NCI-H524 (cell line): ENCODE results near the gene ATG16L1.
A peak's percentile ranks its signal among the peaks of the same experiment; 100 is the strongest.

Experiments
- DNase-seq, 2 experiments: peaks; one replicate each; lab custom pipeline; 2025; lab: John Stamatoyannopoulos, UW

The ATG16L1 gene

GRCh38 chr2:233227346-233227978 is 24.0 kb upstream of the ATG16L1 start:
- no peak for DNase-seq

- DNase-seq = no peak
These were observed 23.1 kb upstream of the ATG16L1 start for GRCh38 chr2:233228376-233228775.

GRCh38 chr2:233233618-233234230 is 17.7 kb upstream of the ATG16L1 start:
- no peak for DNase-seq

DNA sequence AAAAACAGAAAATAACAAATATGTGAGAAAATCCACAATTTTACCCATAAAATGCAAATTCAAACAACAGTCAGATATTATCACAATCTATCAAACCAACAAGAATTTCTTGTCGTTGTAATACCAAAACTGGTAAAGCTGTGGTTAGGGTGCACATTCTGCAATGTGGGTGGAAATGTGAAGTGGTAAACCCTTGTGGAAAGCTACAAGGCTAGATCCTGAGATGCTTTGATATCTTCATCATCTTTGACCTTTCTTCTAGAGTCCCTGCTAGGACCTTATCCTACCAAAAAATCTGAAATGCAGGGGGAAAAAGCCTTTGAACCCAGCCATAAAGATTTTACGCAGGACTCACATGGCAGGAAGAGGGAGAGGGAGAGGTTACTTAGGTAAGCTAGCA is 17.2 kb upstream of the ATG16L1 start:
- no peak for DNase-seq

DNA sequence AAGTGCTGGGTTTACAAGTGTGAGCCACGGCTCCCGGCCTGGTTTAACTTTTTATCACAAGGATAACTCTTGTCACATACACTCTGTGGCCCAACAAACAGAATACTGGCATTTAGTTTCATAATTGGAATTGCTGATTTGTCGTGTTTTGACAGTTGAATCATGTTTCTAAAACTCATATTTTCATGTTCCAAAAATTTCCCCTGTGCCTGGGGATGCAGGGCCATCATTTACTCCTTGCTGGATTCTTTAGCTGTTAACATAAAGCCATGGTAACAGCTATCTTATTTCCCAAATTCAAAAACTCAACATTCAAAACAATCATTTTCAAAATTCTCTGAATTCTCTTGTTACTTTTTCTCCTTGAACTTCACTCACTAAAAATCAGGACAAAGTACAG is 16.5 kb upstream of the ATG16L1 start:
- no peak for DNase-seq

GRCh38 chr2:233235977-233236376 is 15.5 kb upstream of the ATG16L1 start:
- DNase-seq = no peak

DNA sequence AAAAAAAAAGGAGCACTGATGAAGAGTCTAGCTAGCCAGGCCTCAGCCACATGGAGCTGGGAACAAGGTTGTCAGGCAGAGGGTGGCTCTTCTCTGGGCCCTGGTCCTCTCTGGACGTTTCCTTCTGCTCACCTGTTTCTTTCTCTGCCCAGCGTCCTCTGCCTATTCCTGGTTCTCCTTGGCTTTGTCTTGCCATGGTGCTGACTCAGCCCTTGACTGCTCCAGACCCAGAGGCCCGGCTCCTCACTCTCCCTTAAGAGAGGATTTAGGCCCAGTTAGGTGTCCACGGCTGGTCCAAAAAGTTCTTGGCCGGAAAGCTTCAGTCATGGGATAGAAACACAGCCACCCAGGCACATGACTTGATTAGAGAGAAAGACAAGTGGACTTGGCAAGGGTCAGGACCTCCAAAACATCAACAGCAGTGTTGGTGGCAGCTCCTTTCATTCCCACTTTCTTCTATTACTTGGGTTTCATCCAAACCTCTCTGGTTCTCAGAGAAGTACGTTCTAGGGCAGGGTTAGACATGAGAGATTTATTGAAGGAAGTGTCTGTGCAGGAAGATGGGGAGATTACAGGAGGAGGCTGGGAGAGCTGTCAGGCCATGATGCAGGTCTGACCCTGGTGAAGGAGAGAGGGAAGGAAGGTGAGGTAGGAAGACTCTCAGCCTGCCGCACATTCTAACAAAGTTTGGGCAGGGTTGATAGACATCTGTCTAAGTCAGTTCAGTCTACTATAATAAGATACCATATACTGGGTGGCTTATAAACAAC is 14.5 kb upstream of the ATG16L1 start:
- DNase-seq = no peak

DNA sequence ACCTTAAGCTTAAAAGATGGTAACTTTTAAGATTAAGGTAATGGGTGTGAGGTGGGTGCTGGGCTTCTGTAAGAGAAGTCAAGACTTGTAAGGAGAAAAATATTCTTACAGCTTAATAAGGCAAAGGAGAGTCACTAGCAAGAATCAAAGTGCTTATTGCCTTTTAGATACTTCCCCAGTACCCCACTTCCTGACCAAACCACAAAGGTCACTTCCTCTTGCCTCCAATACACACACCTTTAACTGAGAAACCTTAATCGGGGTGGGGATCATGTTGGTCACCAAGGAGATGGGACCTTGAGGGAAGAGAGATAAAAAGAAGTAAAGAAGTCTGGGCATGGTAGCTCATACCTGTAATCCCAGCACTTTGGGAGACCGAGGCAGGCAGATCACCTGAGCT is 10.6 kb upstream of the ATG16L1 start:
- DNase-seq = no peak

DNA sequence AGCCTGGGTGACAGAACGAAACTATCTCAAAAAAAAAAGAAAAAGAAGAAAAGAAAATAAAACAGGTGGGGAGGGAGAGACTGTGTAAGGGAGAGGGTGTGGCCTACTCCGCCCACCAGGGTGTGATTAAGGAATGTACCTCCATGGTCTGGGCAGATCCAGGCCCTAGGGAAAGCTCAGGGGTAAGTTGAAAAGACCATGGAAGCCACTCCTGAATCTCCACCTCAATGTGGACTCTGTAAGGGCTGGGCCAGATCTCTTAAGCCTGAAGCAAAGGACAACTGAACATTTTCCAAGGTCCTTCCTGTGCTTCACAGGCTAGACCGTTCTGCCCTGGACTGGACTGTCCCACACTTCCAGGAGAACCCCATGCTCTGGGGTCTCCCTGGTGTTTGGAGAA is 9.7 kb upstream of the ATG16L1 start:
- DNase-seq = no peak

DNA sequence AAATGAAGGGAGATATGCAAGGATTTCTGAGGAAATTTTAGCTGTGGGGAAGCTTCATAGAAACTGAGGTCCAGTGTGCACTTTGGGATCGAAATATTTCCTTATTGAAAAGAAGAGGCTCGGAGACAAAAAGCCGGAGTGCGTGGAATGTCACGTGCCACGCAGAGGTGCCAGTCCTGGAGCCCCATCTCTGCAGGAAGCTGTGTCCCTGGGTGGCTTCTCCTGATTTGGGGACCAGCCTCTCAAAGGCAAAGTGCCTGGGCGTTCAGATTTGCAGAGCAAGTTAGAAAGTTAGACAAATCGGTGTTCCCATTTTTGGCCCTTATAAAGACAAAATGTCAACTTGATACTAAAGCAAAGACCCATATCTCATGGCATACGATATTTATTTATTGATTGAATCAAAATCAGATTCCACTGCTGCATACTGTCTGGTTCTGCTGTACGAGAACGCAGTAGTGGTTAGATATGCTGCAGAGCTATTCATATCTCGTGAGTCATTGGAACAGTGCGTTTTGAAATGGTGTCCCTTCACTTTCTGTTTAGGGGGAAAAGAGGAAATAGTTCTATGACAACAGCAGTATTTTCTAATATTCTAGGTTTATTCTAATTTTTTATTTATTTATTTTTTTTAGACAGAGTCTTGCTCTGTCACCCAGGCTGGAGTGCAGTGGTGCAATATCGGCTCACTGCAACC is 9.1 kb upstream of the ATG16L1 start:
- DNase-seq = no peak

GRCh38 chr2:233243348-233243747 is 8.1 kb upstream of the ATG16L1 start:
- no peak for DNase-seq

DNA sequence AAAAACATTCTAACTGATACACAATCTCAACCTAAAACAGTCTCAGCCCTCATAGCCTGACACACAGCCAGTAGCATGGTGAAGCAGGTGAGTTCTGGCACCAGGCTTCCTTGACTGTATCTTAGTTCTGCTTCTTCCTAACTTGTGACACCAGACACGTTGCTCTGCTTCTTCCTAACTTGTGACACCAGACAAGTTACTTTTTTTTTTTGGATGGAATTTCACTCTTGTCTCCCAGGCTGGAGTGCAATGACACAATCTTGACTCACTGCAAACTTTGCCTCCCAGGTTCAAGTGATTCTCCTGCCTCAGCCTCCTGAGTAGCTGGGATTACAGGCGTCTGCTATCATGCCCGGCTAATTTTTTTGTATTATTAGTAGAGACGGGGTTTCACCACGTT is 6.7 kb upstream of the ATG16L1 start:
- DNase-seq = no peak

DNA sequence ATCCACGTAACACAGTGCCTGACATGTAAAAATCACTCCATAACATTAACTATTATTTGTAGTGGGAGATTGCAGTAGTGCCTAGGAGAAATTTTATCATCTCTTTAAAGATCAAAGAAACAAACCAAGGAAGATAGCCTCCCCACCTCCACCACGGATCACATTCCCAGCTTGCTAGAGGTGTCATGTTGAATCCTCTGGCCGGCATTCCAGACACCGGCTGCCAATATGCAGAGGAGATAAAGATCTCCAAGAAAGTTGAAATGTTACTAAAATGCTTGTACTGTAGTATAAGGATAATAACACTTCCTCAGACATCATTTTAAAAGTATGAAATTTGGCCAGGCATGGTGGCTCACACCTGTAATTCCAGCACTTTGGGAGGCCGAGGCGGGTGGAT is 6.1 kb upstream of the ATG16L1 start:
- DNase-seq = no peak

GRCh38 chr2:233247116-233247515 is 4.4 kb upstream of the ATG16L1 start:
- DNase-seq = no peak

DNA sequence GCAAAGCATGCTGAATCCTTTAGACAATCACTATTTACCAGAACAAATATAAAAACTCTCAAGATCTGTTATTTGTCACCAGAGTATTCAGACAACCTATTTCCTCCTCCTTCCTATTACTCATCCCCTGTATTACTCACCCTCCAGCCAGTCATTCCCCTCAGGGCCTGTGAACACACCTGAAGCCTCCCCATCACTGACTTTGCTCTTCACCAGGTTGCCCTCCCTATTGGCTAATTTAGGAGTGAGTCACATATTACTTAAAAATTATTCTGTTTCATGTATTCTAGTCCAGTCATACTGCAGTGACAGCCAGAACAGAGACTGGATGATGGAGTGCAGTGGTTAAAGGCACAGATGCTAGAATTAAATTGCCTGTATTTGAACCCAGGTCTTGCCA is 3.7 kb upstream of the ATG16L1 start:
- DNase-seq = no peak

DNA sequence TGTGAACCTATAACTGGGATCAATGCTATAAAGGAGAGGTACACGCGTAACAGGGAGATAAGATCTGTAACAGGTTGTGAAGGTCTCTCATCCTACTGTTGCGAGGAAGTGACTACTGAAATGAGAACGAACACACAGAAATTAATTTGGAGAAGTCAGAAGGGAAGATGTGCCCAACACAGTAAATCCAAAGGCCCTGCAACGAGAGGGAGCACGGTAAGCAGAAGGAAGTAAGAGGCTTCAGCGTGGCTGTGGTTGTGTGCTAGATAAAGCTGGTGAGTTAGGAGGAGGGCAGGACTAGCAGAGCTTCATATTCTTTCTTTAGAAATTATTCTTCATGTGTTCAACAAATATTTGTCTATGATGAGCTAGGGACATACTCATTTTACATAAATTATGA is 2.5 kb upstream of the ATG16L1 start:
- no peak for DNase-seq

DNA sequence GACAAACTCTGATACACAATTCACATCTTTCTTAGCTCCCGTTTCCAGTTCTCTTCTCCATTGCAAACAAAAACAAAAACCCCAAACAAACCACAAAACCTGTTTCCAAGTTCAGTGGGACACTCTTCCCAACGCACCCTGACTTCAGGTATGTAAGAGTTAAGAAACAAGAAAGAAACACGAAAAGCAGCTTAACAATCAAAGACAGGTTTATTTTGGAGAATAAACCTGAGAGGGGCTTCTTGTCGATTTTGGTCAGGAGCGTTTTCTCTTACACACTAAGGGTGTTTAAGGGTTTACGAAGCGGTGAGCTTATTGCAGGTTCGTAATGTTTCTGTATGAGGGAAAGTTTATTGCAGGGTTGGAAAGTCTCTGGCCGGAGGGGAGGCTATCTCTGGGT is 905 bp upstream of the ATG16L1 start:
- DNase-seq = no peak

DNA sequence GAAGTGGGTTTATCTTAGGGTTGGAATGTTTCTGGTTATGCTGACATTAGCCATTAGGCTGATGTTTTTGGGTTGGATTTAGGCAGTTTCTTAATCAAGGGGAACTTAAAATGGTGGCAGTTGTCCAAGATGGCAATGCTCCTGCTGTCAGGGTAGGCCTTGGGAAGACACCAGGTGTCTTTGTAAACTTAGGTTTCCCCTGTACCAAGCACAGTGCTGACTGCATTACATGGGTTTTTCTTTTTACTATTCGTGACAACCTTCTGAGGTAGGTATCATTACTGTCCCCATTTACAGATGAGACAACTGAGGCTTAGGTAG is 528 bp upstream of the ATG16L1 start:
- no peak for DNase-seq

DNA sequence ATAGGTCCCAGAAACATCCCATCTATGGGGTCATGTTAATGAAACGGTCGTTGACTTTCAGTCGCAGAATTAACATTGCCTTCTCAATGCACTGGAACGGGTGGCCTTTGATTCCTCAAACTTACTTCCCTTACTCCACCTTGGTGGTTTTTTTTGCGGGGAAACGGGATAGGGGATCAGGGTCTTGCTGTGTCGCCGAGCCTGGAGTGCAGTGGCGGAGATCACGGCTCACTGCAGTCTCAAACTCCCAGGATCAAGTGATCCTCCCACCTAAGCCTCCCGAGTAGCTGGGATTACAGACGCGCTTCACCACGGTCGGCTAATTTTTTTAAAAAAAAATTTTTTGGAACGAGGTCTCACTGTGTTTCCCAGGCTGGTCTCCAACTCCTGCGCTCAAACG is 754 bp downstream of the ATG16L1 start:
- peak in 1 of 2 experiments; percentile 20 for DNase-seq

GRCh38 chr2:233255151-233255550 is 3.7 kb downstream of the ATG16L1 start:
- DNase-seq = no peak

DNA sequence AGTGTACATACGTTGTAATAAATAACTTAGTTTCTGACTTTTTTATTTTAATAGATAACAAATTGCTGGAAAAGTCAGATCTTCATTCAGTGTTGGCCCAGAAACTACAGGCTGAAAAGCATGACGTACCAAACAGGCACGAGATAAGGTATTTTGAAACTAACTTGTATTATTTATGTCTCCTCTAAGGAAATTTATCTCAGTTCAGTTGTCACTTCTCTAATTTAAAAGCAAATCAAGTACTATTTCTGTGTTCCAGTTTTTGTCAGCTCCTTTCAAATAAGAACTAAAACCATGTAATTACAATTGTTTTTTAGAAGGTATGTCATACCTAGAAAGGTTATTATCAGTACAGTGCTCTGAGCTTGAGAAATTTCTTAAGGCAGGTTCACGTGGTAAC is 4.6 kb downstream of the ATG16L1 start:
- DNase-seq = no peak

- no peak for DNase-seq
These were observed 6.7 kb downstream of the ATG16L1 start for GRCh38 chr2:233258211-233258610.

DNA sequence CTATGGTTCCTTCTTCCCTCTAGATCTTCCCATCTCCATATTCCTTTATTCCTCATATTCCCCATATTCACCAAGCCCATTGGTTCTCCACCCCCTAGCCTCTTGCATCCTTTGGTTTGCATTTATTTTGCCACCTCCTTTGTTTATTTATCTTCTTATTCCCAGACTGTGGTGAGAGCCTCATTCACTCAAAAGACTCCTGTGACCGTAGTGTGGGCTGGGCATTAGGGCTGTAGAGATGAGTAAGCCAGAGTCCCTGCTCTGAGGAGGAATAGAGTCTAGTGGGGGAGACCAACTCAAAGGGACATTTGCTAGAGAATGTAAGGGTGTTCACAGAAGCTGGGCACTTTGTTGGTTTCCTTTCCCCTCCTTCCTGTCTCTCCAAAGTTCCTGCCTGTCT is 8.3 kb downstream of the ATG16L1 start:
- no peak for DNase-seq
